HepG2 (cell line): ENCODE measurements around the gene RAB40C. TPM values are rescaled to one million over a fixed set of nuclear protein-coding genes. Genes with fewer than 3 reads are reported as not detected.

Experiments used
- AHDC1 ChIP-seq: sonication (generic); formaldehyde crosslinking; IDR thresholded peaks from 2 replicates; pipeline ENCODE4 v1.5.1; 2020; ENCODE audit warnings: mild to moderate bottlenecking, missing genetic modification reagents, borderline replicate concordance
- DR1 ChIP-seq: sonication (generic); formaldehyde crosslinking; IDR thresholded peaks from 2 replicates; pipeline ENCODE4 v1.8.0; 2021; ENCODE audit warnings: mild to moderate bottlenecking, missing genetic modification reagents, inconsistent platforms
- FOXC1 ChIP-seq: sonication (generic); formaldehyde crosslinking; IDR thresholded peaks from 2 replicates; pipeline ENCODE4 v1.8.0; 2022; ENCODE audit warnings: mild to moderate bottlenecking, missing genetic modification reagents, borderline replicate concordance
- HBP1 ChIP-seq: IDR thresholded peaks from 2 replicates; pipeline ENCODE4 v1.6.1; 2016; ENCODE audit warnings: low read depth, control low read depth
- HOXA9 ChIP-seq: sonication (generic); formaldehyde crosslinking; IDR thresholded peaks from 2 replicates; pipeline ENCODE4 v1.8.1; 2022; ENCODE audit warnings: missing genetic modification reagents, mild to moderate bottlenecking, moderate library complexity, borderline replicate concordance
- MED13 ChIP-seq: sonication (generic); formaldehyde crosslinking; IDR thresholded peaks from 2 replicates; pipeline ENCODE4 v1.5.0; 2020; ENCODE audit warnings: missing genetic modification reagents
- MXD1 ChIP-seq: sonication (generic); formaldehyde crosslinking; IDR thresholded peaks from 2 replicates; pipeline ENCODE4 v1.4.0; 2020; ENCODE audit warnings: mild to moderate bottlenecking, missing genetic modification reagents
- NFRKB ChIP-seq: fragments of 450-650 bp; IDR thresholded peaks from 2 replicates; pipeline ENCODE4 v1.6.1; 2017
- RBM22 ChIP-seq: fragments of 200-400 bp; formaldehyde crosslinking; optimal IDR thresholded peaks from 2 replicates; pipeline ENCODE3; 2017; ENCODE audit warnings: mild to moderate bottlenecking, low read length, moderate library complexity
- SNRNP70 ChIP-seq: fragments of 200-400 bp; formaldehyde crosslinking; IDR thresholded peaks from 2 replicates; pipeline ENCODE4 v1.6.1; 2017; ENCODE audit warnings: mild to moderate bottlenecking, low read depth, low read length, moderate library complexity
- ZMAT3 ChIP-seq: sonication (generic); formaldehyde crosslinking; conservative IDR thresholded peaks from 2 replicates; pipeline ENCODE4 v1.7.0; 2021; ENCODE audit warnings: missing genetic modification reagents
- ZNF44 ChIP-seq: sonication (generic); formaldehyde crosslinking; IDR thresholded peaks from 2 replicates; pipeline ENCODE4 v1.5.1; 2020; ENCODE audit warnings: mild to moderate bottlenecking, missing genetic modification reagents
- ZNF614 ChIP-seq: IDR thresholded peaks from 2 replicates; pipeline ENCODE4 v1.6.1; 2018; ENCODE audit warnings: missing biosample characterization, missing genetic modification reagents, inconsistent platforms, borderline replicate concordance
- ZNF883 ChIP-seq: sonication (generic); formaldehyde crosslinking; IDR thresholded peaks from 2 replicates; pipeline ENCODE4 v1.5.1; 2020; ENCODE audit warnings: mild to moderate bottlenecking, missing genetic modification reagents; ENCODE audit errors: not compliant biosample characterization
- ZSCAN31 ChIP-seq: sonication (generic); formaldehyde crosslinking; IDR thresholded peaks from 2 replicates; pipeline ENCODE4 v1.5.0; 2020; ENCODE audit warnings: low read depth, mild to moderate bottlenecking, missing genetic modification reagents
- polyA plus RNA-seq, 8 experiments: library from polyadenylated mRNA; depleted of rRNA in 3 of 8; stranded (reverse) in 7 of 8; unstranded in 1 of 8; fragments of >200 nt; fragmentation: Illumina TruSeq in 4 of 8; extraction: Trizol in 4 of 8; gene quantifications; 2 replicates each; pipeline versions ENCODE4 v1.2.1 to v1.2.3, GENCODE V29; 2011 to 2016; ENCODE audit warnings: low read depth in 4 of 8, missing spikeins in 1 of 8, mixed read lengths in 1 of 8; ENCODE audit not compliant: insufficient read depth in 1 of 8
- total RNA-seq, 5 experiments: library from RNA; depleted of rRNA; stranded (reverse); fragments of >200 nt; fragmentation: Illumina TruSeq; extraction: Trizol; gene quantifications; 2 replicates each; pipeline ENCODE4 v1.2.3, GENCODE V29; 2016; ENCODE audit warnings: low read depth in 1 of 5

Gene RAB40C
- total and polyA plus RNA-seq, 2 of the 13 experiments (the other 11 are each of a cell fraction or from before 2014, with no cell fraction given), result 7.7 to 11.5 TPM

GRCh38 chr16:661184-661821 lies 71.4 kb downstream of the RAB40C start (continued):
- TF ChIP-seq AHDC1 (no peak), DR1 (CRISPR knock-in tag) (no peak), ZMAT3 (no peak), ZNF883 (no peak), ZNF44 (CRISPR knock-in tag) (no peak), ZSCAN31 (CRISPR knock-in tag) (no peak), RBM22 (no peak), FOXC1 (CRISPR knock-in tag) (no peak), HOXA9 (CRISPR knock-in tag) (no peak), MED13 (CRISPR knock-in tag) (no peak), SNRNP70 (no peak), HBP1 (CRISPR knock-in tag) (no peak), ZNF614 (CRISPR knock-in tag) (no peak), MXD1 (CRISPR knock-in tag) (no peak), NFRKB (no peak)
- TF ChIP-seq, all 625 proteins: peak for 0
